HUDEP-2 (cell line): ENCODE measurements around the gene GNLY.

Experiments used
- DNase-seq, 76 experiments: peaks; one replicate each; lab custom pipeline; 2025; ENCODE audit not compliant: unreplicated experiment in 76 of 76; lab: John Stamatoyannopoulos, UW

GNLY gene

DNA sequence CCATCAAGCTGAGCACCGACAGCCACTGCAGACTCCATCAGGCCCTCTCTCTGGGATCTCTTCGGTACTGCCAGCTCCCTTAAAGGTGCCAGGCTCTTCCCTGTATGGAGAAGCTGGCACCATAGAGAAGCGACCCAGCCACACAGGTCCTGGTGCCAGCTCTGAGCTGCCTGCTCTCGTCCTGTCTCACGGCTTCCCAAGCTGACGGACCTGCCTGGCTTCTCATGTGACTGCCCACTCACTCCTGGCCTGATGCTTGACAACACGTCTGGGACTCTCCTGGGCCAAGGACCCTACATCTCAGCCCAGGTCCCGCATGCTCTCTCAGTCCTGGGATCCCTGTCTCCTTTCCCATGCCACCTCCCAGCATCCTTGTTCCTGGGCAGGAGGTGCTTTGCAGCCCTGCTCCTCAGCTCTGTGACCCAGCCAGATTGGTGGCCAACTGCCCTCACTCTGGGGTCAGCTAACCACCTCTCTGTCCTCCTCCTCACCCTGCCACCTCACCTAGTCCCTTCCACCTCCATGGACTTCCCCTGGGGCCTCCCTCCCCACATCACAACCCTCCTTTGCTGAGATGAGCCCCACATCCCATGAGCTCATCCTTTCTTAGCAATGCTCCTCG is 47.2 kb downstream of the GNLY start:
- DNase-seq: no peak

DNA sequence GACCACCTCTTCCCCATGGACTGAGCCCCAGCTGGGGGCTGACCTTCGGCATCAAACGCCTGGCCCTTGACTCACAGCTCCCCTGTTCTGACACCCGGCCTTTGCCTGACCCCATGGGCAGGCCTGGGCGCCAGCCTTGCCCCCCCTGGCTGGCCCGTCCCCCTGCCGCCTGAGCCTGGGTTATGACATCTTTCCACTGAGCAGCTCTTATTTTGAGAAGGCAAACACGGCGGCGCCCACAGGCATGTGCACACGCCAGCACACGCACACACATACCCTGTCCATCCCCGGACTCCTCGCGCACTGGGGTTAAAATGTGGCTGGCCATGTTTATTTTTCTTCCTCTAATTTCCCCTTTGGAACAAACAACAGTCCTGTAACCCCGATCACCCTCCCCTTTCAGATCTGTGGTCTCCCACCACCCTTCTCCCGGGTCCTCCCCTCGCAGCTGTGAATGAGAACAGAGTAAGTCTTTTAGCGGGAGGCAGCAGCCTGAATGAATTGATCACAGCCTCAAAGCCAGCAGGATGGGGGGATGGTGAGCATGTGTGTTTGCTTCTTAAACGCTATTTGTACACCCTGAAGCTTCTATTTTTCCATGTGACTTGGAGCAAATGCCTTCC is 47.8 kb downstream of the GNLY start:
- DNase-seq: no peak

DNA sequence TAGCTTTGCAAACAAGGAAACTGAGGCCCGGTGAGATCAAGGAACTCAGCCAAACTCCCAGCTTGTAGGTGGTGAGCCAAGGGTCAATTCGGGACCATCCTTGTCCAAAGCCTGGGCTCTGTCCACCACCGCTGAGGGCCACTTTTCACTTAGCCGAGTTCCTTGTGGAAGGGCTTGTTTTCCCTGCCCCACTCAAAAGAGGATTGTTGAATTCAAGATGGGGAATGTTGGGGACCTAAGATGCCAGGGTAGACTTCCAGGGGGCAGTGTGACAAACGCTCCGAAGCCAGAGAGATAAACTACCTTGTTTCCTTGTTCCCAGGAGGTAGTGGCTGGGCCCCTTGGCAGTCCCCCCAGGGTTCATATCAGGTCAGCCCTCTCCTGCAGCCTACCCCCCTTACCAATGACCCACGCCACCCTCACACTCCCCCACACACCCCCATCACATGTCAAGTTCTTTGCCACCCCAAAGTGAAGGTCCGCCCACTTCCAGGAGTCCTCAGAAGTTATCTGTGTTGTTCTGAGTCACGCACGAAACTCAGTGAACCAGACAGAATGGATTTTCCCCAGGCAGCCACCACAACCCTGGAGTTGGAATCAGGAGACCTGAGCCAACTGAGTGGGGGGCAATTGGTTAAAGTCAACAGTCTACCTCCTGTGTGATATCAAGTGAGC is 49.3 kb downstream of the GNLY start:
- no peak for DNase-seq

DNA sequence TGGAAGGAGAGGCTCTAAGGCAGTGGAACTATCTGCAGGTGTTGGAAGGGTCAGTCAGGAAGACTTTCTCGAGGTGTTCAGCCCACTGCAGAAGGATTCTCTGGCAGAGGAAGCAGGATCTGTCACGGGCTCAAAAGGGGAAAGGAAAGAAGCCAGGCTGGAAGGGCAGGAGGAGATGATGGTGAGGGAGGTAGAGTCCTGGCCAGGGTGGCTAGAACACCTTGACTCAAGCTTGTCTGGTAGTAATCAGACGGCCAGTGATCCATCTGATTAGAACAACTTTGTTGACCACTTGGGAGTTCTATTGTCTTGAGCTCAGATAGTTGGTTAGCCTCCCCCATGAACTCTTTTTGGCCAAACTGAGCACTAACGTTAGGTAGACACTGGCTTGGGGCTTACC is 49.9 kb downstream of the GNLY start:
- no peak for DNase-seq

DNA sequence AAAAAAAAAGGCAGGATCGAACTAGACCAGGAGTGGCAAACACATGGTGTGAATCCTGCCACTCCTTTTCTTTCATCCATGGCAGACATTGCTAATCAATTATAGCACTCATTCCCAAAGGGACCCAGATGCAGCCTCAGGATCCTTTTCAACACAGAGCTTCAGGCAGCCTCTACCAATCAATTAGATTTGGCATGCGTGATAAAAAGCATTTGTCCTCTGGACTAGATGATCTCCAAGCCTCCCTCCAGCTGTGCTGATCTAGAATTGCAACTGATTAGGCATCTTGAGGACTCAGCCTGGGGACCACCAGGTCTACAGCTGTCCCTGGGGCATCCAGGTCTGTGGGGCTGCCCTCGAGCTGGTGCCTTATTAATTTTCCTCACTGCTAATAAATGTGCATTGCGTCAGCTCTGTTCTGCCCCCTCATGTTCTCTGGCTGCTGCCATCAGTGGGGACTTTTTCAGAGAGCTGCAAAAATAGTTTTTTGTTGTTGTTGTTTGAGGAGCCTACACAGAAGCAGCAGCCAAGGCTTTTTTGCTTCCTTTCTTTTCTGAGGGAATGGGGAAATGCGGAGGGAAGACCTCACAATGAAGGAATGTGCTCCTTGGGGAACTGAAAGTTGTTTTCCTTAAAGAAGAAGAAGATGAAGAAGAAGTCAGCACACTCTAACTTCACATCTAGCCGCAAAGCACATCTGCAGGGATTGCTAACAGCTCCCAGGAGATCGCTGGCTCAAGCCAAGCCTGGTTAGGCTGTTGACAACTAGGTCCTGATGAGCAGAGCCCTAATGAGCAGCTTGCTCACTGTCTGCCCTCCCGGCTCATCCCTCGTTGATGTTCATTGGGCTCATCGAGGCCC is 50.8 kb downstream of the GNLY start:
- DNase-seq: no peak

DNA sequence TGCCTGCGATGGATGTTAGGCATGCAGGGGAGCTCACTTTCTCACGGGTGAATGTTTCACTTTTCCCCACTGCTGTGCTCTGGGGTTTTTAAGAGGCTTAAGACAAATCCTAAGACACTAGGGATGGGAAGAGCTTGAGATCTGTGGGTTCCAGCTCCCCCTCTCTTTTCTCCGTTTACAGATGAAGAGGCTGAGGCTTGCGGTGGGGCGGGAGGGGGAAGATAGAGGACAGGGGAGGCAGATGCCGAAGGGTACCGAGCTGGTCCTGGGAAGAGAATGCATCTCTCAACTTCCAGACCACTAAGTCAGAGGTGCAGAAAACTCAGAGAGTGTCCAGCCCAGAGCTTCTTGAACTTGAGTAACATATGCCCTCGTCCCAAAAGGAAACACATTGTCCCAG is 51.5 kb downstream of the GNLY start:
- no peak for DNase-seq

DNA sequence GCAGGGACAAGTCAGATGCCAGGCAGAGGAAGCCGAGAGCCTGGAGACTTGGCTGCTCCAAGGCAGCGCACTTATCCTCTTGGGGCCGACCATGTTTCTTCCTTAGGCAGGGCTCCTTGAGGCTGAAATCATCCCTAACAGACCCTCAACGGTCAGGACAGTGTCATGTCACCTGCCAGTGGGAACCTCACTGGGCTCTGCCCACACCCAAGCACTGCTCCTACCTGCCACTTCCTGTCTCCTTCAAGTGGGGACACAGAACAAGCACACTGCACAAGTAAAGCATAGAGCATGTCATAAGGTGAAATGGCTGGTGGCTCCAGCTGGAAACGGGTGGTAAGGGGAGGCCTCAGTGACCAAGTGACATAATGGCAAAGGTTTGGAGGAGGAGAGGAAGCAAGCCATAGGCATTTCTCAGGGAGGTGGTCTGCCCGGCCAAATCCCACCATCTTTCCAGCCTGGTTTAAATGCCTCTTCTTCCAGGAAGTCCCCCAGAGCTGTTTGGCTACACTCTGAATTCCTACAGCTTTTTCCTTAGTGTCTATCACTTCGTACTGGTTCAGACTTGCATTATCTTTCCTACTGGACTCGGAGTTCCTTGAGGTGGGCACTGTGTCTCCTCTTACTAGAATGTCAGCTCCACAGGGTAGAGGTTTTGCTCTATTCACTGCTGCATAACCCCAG is 52.3 kb downstream of the GNLY start:
- no peak for DNase-seq

DNA sequence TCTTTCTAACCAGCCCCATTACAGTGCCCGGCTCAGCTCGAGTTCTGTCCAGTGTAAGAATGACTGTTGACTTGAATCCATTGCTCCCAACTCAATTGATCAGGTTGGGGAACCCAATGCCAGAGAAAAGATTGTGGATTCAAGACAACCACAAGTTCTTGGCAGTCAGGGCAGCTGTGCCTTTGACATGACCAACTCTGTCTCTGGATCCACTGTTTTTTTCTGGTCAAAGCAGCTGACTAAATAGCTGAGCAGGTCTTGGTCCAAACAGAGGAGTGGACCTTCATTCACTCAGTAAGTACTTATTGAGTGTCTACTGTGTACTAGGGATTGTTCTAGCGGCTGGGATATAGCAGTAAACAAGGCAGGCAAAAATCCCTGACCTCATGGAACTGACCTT is 53.3 kb downstream of the GNLY start:
- DNase-seq: no peak

DNA sequence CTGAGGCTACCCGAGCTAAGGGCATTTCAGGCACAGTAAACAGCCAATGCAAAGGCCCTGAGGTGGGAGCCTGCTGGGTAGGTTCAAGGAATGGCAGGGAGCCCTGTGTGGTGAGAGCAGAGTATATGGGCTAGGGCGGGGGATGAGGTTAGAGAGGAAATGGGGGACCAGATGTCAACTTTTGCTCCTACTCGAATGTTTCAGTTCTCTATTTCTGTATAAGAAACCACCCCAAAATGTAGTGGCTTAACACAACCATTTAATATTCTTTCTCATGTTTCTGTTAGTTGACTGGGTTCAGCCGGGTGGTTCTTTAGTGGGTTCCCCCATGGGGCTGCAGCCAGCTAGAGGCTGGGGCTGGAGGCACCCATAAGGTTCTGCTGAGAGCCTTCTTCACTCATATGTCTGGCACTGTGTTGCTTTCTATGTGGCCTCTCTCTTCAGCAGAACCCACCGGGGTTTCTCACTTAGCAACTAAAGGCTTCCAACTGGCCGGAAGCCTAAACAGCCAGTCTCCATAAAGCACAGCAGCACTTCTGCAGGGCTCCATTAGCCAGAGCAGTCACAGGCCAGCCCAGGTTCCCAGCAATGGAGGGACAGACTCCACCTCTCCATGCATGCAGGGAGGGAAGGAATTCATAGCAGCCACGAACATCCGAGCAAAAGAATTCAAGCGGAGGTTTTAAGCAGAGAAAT is 54.0 kb downstream of the GNLY start:
- no peak for DNase-seq
